Measurements from ENCODE around the gene KARS1.

KARS1 gene

GRCh38 chr16:75647492-75648264, at the start of gene KARS1, which contains the start of gene TERF2IP:
TSS of gene KARS1 (minus strand) at chr16:75647665. CDS start at chr16:75647639, 26 bp downstream.
TSS of gene TERF2IP (plus strand) at chr16:75647773. CDS start at chr16:75647883, 110 bp downstream.
- TF ChIP-seq CTCF (IDR thresholded peaks at IDR 0.05; ENCODE audit: low read depth, low read length) = no peak
- peak; percentile 72 for DNase-seq (ENCODE audit: extremely low read depth, low read depth)

GRCh38 chr16:75695708-75696107, 48.2 kb upstream of the KARS1 start:
- TF ChIP-seq CTCF (IDR thresholded peaks at IDR 0.05; ENCODE audit: low read depth, low read length) = no peak
- no peak for DNase-seq (ENCODE audit: extremely low read depth, low read depth)

GRCh38 chr16:75687361-75687760, 39.9 kb upstream of the KARS1 start:
- no peak for DNase-seq (ENCODE audit: extremely low read depth, low read depth)
- no peak for TF ChIP-seq CTCF (IDR thresholded peaks at IDR 0.05; ENCODE audit: low read depth, low read length)

GRCh38 chr16:75682308-75682707, 34.8 kb upstream of the KARS1 start:
- TF ChIP-seq CTCF (IDR thresholded peaks at IDR 0.05; ENCODE audit: low read depth, low read length) = no peak
- no peak for DNase-seq (ENCODE audit: extremely low read depth, low read depth)

GRCh38 chr16:75679366-75679765, 31.9 kb upstream of the KARS1 start:
- DNase-seq (ENCODE audit: extremely low read depth, low read depth) = no peak
- TF ChIP-seq CTCF (IDR thresholded peaks at IDR 0.05; ENCODE audit: low read depth, low read length) = no peak

GRCh38 chr16:75676909-75677308, 29.4 kb upstream of the KARS1 start, which contains the start of gene CPHXL2:
TSS of gene CPHXL2 (minus strand) at chr16:75677009. CDS start at chr16:75676999, 10 bp downstream.
- DNase-seq (ENCODE audit: extremely low read depth, low read depth) = no peak

More at GRCh38 chr16:75676909-75677308, 29.4 kb upstream of the KARS1 start, which contains the start of gene CPHXL2:
- no peak for TF ChIP-seq CTCF (IDR thresholded peaks at IDR 0.05; ENCODE audit: low read depth, low read length)

Data from AG09319 (cell line).